ENCODE data around the gene MLF1.

GRCh38 chr3:158642474-158643210 lies 71.6 kb downstream of the MLF1 start:
- TF ChIP-seq CTCF (IDR thresholded peaks at IDR 0.05; ENCODE audit: insufficient read depth, low read length, poor library complexity, severe bottlenecking) (no peak), EZH2phosphoT487 (conservative IDR thresholded peaks at IDR 0.05; ENCODE audit: low read length) (no peak)
